B cell (primary cell): ENCODE data around the gene NHS.

Experiments
- CTCF ChIP-seq: fragments of 200-600 bp; IDR thresholded peaks from one replicate; pipeline ENCODE4 v1.8.0; 2022; ENCODE audit warnings: antibody characterized with exemption, mild to moderate bottlenecking
- EZH2 ChIP-seq: IDR thresholded peaks from 2 replicates; pipeline ENCODE4 v1.6.1; 2012; ENCODE audit warnings: borderline replicate concordance, low read depth, mild to moderate bottlenecking, moderate library complexity, low read length; ENCODE audit not compliant: insufficient read depth, poor library complexity, severe bottlenecking

- TF ChIP-seq CTCF (no peak), EZH2 (no peak)
Observed at GRCh38 chrX:17431171-17431570, 56.2 kb downstream of the NHS start.
